T-helper 17 cell (primary cell): ENCODE measurements around the gene KIFC1. TPM values are rescaled to one million over a fixed set of nuclear protein-coding genes. Genes with fewer than 3 reads are reported as not detected.

ENCODE experiments used
- ATAC-seq: fragments of 150-1000 bp; cut with Tn5 transposase; 2 replicates; pipeline ENCODE4 v1.10.0; 2021; ENCODE audit warnings: mild to moderate bottlenecking, moderate library complexity
- DNase-seq, 3 donors: peaks; one replicate each; pipeline versions ENCODE4 v3.0.0 to v3.0.0-alpha.2; 2020 to 2021
- H3K9me3 ChIP-seq: one replicate; pipeline ENCODE4 v1.7.0; 2013; ENCODE audit warnings: low read length, mild to moderate bottlenecking; ENCODE audit not compliant: control insufficient read depth, poor library complexity, severe bottlenecking
- H3K27ac Mint-ChIP-seq: one replicate; pipeline ENCODE4 v1.8.0; 2022; ENCODE audit warnings: mild to moderate bottlenecking, moderate library complexity, mixed read lengths
- H3K27me3 Mint-ChIP-seq: one replicate; pipeline ENCODE4 v1.8.0; 2022; ENCODE audit warnings: mixed read lengths
- H3K36me3 Mint-ChIP-seq: one replicate; pipeline ENCODE4 v1.8.0; 2022; ENCODE audit warnings: low read depth, mixed read lengths
- H3K4me1 Mint-ChIP-seq: one replicate; pipeline ENCODE4 v1.8.0; 2022; ENCODE audit warnings: mild to moderate bottlenecking, mixed read lengths
- H3K4me3 Mint-ChIP-seq: one replicate; pipeline ENCODE4 v1.8.0; 2022; ENCODE audit warnings: mild to moderate bottlenecking, moderate library complexity, mixed read lengths
- total RNA-seq, 4 donors: library from RNA in 2 of 4; stranded (reverse) in 2 of 4; gene quantifications; one replicate each; pipeline ENCODE4 v1.2.3 and lab custom pipeline; 2022 to 2026

The KIFC1 gene
- total RNA-seq, 2 donors from 2014 or later: 1.3 to 3.7 TPM

GRCh38 chr6:33439956-33440648 is 48.5 kb downstream of the KIFC1 start:
- Mint-ChIP-seq H3K27ac (peak overlapping the region; percentile 74), H3K4me3 (peak overlapping the region; percentile 50), H3K36me3 (peaks cover 14% of the 10 kb centered on the region), H3K4me1 (peaks cover 21% of the 10 kb centered on the region), H3K27me3 (no peaks in the 10 kb centered on the region)
- no peaks in the 10 kb centered on the region for H3K9me3 ChIP-seq
- ATAC-seq (no peak), DNase-seq (no peak)

GRCh38 chr6:33440649-33441309 is 49.2 kb downstream of the KIFC1 start:
- no peak overlapping the region for H3K4me3 Mint-ChIP-seq
- DNase-seq (no peak), ATAC-seq (no peak)
- no peaks in the 10 kb centered on the region for H3K9me3 ChIP-seq
- no peak overlapping the region for H3K27ac Mint-ChIP-seq
- no peaks in the 10 kb centered on the region for H3K27me3 Mint-ChIP-seq
- H3K36me3 Mint-ChIP-seq: peaks cover 14% of the 10 kb centered on the region
- peaks cover 20% of the 10 kb centered on the region for H3K4me1 Mint-ChIP-seq

- DNase-seq: no peak
- peak overlapping the region; percentile 34 for H3K27ac Mint-ChIP-seq
- H3K36me3 Mint-ChIP-seq: peaks cover 14% of the 10 kb centered on the region
Measured at GRCh38 chr6:33441457-33441856, 49.8 kb downstream of the KIFC1 start.

GRCh38 chr6:33442283-33442682 is 50.7 kb downstream of the KIFC1 start:
- Mint-ChIP-seq H3K36me3 (peaks cover 13% of the 10 kb centered on the region), H3K27ac (peak overlapping the region; percentile 34), H3K4me3 (peak overlapping the region; percentile 64), H3K27me3 (no peaks in the 10 kb centered on the region), H3K4me1 (peaks cover 20% of the 10 kb centered on the region)
- DNase-seq: no peak
- ATAC-seq: no peak
- no peaks in the 10 kb centered on the region for H3K9me3 ChIP-seq

More at GRCh38 chr6:33441457-33441856, 49.8 kb downstream of the KIFC1 start:
- Mint-ChIP-seq H3K4me3 (no peak overlapping the region), H3K27me3 (no peaks in the 10 kb centered on the region), H3K4me1 (peaks cover 20% of the 10 kb centered on the region)
- ATAC-seq: no peak
- H3K9me3 ChIP-seq: no peaks in the 10 kb centered on the region

- H3K27me3 Mint-ChIP-seq: no peaks in the 10 kb centered on the region
- no peak for DNase-seq
- H3K9me3 ChIP-seq: no peaks in the 10 kb centered on the region
- H3K4me1 Mint-ChIP-seq: peaks cover 24% of the 10 kb centered on the region
- ATAC-seq: no peak
- no peak overlapping the region for H3K4me3 Mint-ChIP-seq
- H3K36me3 Mint-ChIP-seq: peaks cover 12% of the 10 kb centered on the region
- H3K27ac Mint-ChIP-seq: no peak overlapping the region
Measured at GRCh38 chr6:33443025-33443424, 51.4 kb downstream of the KIFC1 start.

GRCh38 chr6:33443619-33444504 is 52.2 kb downstream of the KIFC1 start:
- no peak for DNase-seq
- no peak for ATAC-seq
- H3K9me3 ChIP-seq: no peaks in the 10 kb centered on the region
- H3K36me3 Mint-ChIP-seq: peaks cover 12% of the 10 kb centered on the region
- H3K4me3 Mint-ChIP-seq: no peak overlapping the region
- H3K27ac Mint-ChIP-seq: peak overlapping the region; percentile 71
- H3K4me1 Mint-ChIP-seq: peaks cover 28% of the 10 kb centered on the region
- no peaks in the 10 kb centered on the region for H3K27me3 Mint-ChIP-seq

- H3K27me3 Mint-ChIP-seq: no peaks in the 10 kb centered on the region
- peak overlapping the region; percentile 71 for H3K27ac Mint-ChIP-seq
- H3K36me3 Mint-ChIP-seq: peaks cover 7% of the 10 kb centered on the region
- ATAC-seq: peak; percentile 10
- peaks cover 20% of the 10 kb centered on the region for H3K4me1 Mint-ChIP-seq
- H3K4me3 Mint-ChIP-seq: no peak overlapping the region
- H3K9me3 ChIP-seq: no peaks in the 10 kb centered on the region
- DNase-seq: no peak
Measured at GRCh38 chr6:33445119-33445603, 53.5 kb downstream of the KIFC1 start.

GRCh38 chr6:33446356-33446755 is 54.7 kb downstream of the KIFC1 start:
- H3K4me1 Mint-ChIP-seq: peaks cover 20% of the 10 kb centered on the region
- peaks cover 6% of the 10 kb centered on the region for H3K36me3 Mint-ChIP-seq
- no peaks in the 10 kb centered on the region for H3K9me3 ChIP-seq
- no peaks in the 10 kb centered on the region for H3K27me3 Mint-ChIP-seq
- H3K27ac Mint-ChIP-seq: peak overlapping the region; percentile 87
- DNase-seq: no peak
- no peak overlapping the region for H3K4me3 Mint-ChIP-seq
- ATAC-seq: no peak

GRCh38 chr6:33450434-33450833 is 58.8 kb downstream of the KIFC1 start:
- no peak for ATAC-seq
- H3K9me3 ChIP-seq: no peaks in the 10 kb centered on the region
- no peaks in the 10 kb centered on the region for H3K27me3 Mint-ChIP-seq
- peak overlapping the region; percentile 87 for H3K27ac Mint-ChIP-seq
- H3K4me3 Mint-ChIP-seq: no peak overlapping the region
- no peak for DNase-seq
- H3K4me1 Mint-ChIP-seq: peaks cover 33% of the 10 kb centered on the region
- H3K36me3 Mint-ChIP-seq: peaks cover 2% of the 10 kb centered on the region

GRCh38 chr6:33451606-33452005 is 60.0 kb downstream of the KIFC1 start:
- Mint-ChIP-seq H3K4me1 (peaks cover 39% of the 10 kb centered on the region), H3K4me3 (no peak overlapping the region), H3K36me3 (peaks cover 2% of the 10 kb centered on the region), H3K27ac (peak overlapping the region; percentile 93), H3K27me3 (no peaks in the 10 kb centered on the region)
- no peaks in the 10 kb centered on the region for H3K9me3 ChIP-seq
- no peak for ATAC-seq
- no peak for DNase-seq

- H3K36me3 Mint-ChIP-seq: no peaks in the 10 kb centered on the region
Measured at GRCh38 chr6:33452496-33452895, 60.9 kb downstream of the KIFC1 start.

GRCh38 chr6:33453393-33454008 is 61.9 kb downstream of the KIFC1 start:
- H3K9me3 ChIP-seq: no peaks in the 10 kb centered on the region
- Mint-ChIP-seq H3K36me3 (no peaks in the 10 kb centered on the region), H3K27ac (peak overlapping the region; percentile 93), H3K4me3 (peak overlapping the region; percentile 97), H3K27me3 (no peaks in the 10 kb centered on the region), H3K4me1 (peaks cover 32% of the 10 kb centered on the region)
- no peak for ATAC-seq
- no peak for DNase-seq

More at GRCh38 chr6:33452496-33452895, 60.9 kb downstream of the KIFC1 start:
- no peaks in the 10 kb centered on the region for H3K9me3 ChIP-seq
- Mint-ChIP-seq H3K4me1 (peaks cover 39% of the 10 kb centered on the region), H3K27me3 (no peaks in the 10 kb centered on the region), H3K27ac (peak overlapping the region; percentile 93), H3K4me3 (no peak overlapping the region)
- DNase-seq: no peak
- no peak for ATAC-seq
